ENCODE measurements around the gene DPM2.

GRCh38 chr9:127938298-127938690 lies 640 bp upstream of the DPM2 start:
- TF ChIP-seq, protein P1, sequence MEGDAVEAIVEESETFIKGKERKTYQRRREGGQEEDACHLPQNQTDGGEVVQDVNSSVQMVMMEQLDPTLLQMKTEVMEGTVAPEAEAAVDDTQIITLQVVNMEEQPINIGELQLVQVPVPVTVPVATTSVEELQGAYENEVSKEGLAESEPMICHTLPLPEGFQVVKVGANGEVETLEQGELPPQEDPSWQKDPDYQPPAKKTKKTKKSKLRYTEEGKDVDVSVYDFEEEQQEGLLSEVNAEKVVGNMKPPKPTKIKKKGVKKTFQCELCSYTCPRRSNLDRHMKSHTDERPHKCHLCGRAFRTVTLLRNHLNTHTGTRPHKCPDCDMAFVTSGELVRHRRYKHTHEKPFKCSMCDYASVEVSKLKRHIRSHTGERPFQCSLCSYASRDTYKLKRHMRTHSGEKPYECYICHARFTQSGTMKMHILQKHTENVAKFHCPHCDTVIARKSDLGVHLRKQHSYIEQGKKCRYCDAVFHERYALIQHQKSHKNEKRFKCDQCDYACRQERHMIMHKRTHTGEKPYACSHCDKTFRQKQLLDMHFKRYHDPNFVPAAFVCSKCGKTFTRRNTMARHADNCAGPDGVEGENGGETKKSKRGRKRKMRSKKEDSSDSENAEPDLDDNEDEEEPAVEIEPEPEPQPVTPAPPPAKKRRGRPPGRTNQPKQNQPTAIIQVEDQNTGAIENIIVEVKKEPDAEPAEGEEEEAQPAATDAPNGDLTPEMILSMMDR (IDR thresholded peaks at IDR 0.05), result no peak
- TF ChIP-seq POLR2A (IDR thresholded peaks at IDR 0.05) (no peak), EP300 (IDR thresholded peaks at IDR 0.05) (no peak)
